Left ventricle myocardium inferior (tissue), 1 donor: ENCODE data around the gene KTI12. TPM values are rescaled to one million over a fixed set of nuclear protein-coding genes. Genes with fewer than 3 reads are reported as not detected.
A peak's percentile ranks its signal among the peaks of the same experiment; 100 is the strongest.
"Not testable (repeated sequence)": the region's sequence is repeated elsewhere in the genome, so short reads cannot be mapped to it uniquely, and the experiment has no call there.

Experiments used
- DNase-seq: peaks from one replicate; pipeline ENCODE4 v3.0.0-alpha.2; 2020
- H3K27ac ChIP-seq: fragments of 200-600 bp; replicated peaks from 2 replicates; pipeline ENCODE4 v1.8.0; 2021
- H3K27me3 ChIP-seq: fragments of 200-600 bp; 2 replicates; pipeline ENCODE4 v1.8.0; 2021; ENCODE audit warnings: low read depth
- H3K36me3 ChIP-seq: fragments of 200-600 bp; 2 replicates; pipeline ENCODE4 v1.8.0; 2021
- H3K4me1 ChIP-seq: fragments of 200-600 bp; 2 replicates; pipeline ENCODE4 v1.8.0; 2021
- H3K4me3 ChIP-seq: fragments of 200-600 bp; 2 replicates; pipeline ENCODE4 v1.8.0; 2021; ENCODE audit warnings: mild to moderate bottlenecking, moderate library complexity
- H3K9me3 ChIP-seq: fragments of 200-600 bp; replicated peaks from 2 replicates; pipeline ENCODE4 v1.8.0; 2021
- intact Hi-C: fragments of 100-400 bp; cut with micrococcal nuclease; formaldehyde crosslinking; loops from one replicate; pipeline ENCODE4 v1.11.0; 2022
- total RNA-seq: library from RNA; stranded (reverse); fragmentation: NEBNext Ultra II Directional; extraction: Animal tissue kit (Norgen Biotek cat#: 25700); gene quantifications from one replicate; pipeline ENCODE4 v1.2.1, GENCODE V29; 2021
- TF ChIP-seq, protein P1 (sequence below): fragments of 200-600 bp; IDR thresholded peaks from 2 replicates; pipeline ENCODE4 v1.8.0; 2021; ENCODE audit warnings: antibody characterized with exemption, mild to moderate bottlenecking, borderline replicate concordance
- donor health status: DM: no; HTN: yes; CAD: no; lungs with severe emphysema.

The KTI12 gene
- total RNA-seq, 1 donor from 2014 or later: 3.2 TPM

GRCh38 chr1:52008071-52008809 lies 25.4 kb downstream of the KTI12 start:
- no peaks in the 10 kb centered on the region for H3K9me3 ChIP-seq
- H3K27me3 ChIP-seq: peaks cover 68% of the 10 kb centered on the region
- no peaks in the 10 kb centered on the region for H3K36me3 ChIP-seq
- H3K27ac ChIP-seq: no peak overlapping the region
- intact Hi-C loops: no loop called here
- H3K4me1 ChIP-seq: no peaks in the 10 kb centered on the region
- H3K4me3 ChIP-seq: no peak overlapping the region
- TF ChIP-seq, protein P1, sequence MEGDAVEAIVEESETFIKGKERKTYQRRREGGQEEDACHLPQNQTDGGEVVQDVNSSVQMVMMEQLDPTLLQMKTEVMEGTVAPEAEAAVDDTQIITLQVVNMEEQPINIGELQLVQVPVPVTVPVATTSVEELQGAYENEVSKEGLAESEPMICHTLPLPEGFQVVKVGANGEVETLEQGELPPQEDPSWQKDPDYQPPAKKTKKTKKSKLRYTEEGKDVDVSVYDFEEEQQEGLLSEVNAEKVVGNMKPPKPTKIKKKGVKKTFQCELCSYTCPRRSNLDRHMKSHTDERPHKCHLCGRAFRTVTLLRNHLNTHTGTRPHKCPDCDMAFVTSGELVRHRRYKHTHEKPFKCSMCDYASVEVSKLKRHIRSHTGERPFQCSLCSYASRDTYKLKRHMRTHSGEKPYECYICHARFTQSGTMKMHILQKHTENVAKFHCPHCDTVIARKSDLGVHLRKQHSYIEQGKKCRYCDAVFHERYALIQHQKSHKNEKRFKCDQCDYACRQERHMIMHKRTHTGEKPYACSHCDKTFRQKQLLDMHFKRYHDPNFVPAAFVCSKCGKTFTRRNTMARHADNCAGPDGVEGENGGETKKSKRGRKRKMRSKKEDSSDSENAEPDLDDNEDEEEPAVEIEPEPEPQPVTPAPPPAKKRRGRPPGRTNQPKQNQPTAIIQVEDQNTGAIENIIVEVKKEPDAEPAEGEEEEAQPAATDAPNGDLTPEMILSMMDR: no peak
- no peak for DNase-seq

GRCh38 chr1:52007215-52008002 lies 26.2 kb downstream of the KTI12 start:
- H3K9me3 ChIP-seq: no peaks in the 10 kb centered on the region
- no peaks in the 10 kb centered on the region for H3K4me1 ChIP-seq
- peaks cover 77% of the 10 kb centered on the region for H3K27me3 ChIP-seq
- DNase-seq: no peak
- no peak overlapping the region for H3K4me3 ChIP-seq
- H3K27ac ChIP-seq: no peak overlapping the region
- no peaks in the 10 kb centered on the region for H3K36me3 ChIP-seq
- intact Hi-C loops: no loop called here
- TF ChIP-seq, protein P1: no peak

DNA sequence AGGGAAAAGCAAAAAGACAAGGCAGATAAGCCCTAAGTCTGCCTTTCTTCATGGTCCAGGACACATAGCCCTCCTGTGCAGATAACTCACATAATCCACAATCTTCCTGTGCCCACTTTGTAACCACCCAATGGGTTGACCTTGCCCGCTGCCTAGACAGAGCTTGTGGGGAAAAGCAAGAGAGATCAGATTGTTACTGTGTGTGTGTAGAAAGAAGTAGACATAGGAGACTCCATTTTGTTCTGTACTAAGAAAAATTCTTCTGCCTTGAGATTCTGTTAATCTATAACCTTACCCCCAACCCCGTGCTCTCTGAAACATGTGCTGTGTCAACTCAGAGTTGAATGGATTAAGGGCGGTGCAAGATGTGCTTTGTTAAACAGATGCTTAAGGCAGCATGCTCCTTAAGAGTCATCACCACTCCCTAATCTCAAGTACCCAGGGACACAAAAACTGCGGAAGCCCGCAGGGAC lies 27.5 kb downstream of the KTI12 start:
- H3K9me3 ChIP-seq, H3K36me3 ChIP-seq, H3K4me3 ChIP-seq, DNase-seq, H3K4me1 ChIP-seq, intact Hi-C loops, H3K27ac ChIP-seq: not testable (repeated sequence)
- peaks cover 78% of the 10 kb centered on the region for H3K27me3 ChIP-seq

- H3K9me3 ChIP-seq, H3K36me3 ChIP-seq, DNase-seq, H3K4me3 ChIP-seq, intact Hi-C loops, H3K4me1 ChIP-seq, H3K27ac ChIP-seq: not testable (repeated sequence)
- H3K27me3 ChIP-seq: peaks cover 75% of the 10 kb centered on the region
Measured at GRCh38 chr1:52005548-52005947, 28.1 kb downstream of the KTI12 start.

GRCh38 chr1:52003877-52004276 lies 29.7 kb downstream of the KTI12 start:
- H3K9me3 ChIP-seq: no peaks in the 10 kb centered on the region
- DNase-seq: no peak
- no peak overlapping the region for H3K4me3 ChIP-seq
- intact Hi-C loops: loop anchor here (5.0 kb wide), 1 partner anchor 107 kb away; no protein-coding TSS in a partner anchor
- no peaks in the 10 kb centered on the region for H3K4me1 ChIP-seq
- H3K27me3 ChIP-seq: peaks cover 60% of the 10 kb centered on the region
- TF ChIP-seq, protein P1: no peak
- no peak overlapping the region for H3K27ac ChIP-seq
- H3K36me3 ChIP-seq: no peaks in the 10 kb centered on the region

GRCh38 chr1:52002038-52002917 lies 31.3 kb downstream of the KTI12 start:
- no peak for DNase-seq
- no peaks in the 10 kb centered on the region for H3K36me3 ChIP-seq
- H3K9me3 ChIP-seq: no peaks in the 10 kb centered on the region
- no peak overlapping the region for H3K4me3 ChIP-seq
- no peak overlapping the region for H3K27ac ChIP-seq
- H3K27me3 ChIP-seq: peaks cover 59% of the 10 kb centered on the region
- TF ChIP-seq, protein P1: peak; percentile 92
- intact Hi-C loops: loop anchor here (5.0 kb wide), 1 partner anchor 105 kb away; no protein-coding TSS in a partner anchor
- H3K4me1 ChIP-seq: no peaks in the 10 kb centered on the region
